ENCODE results near the gene ERGIC3.

GRCh38 chr20:35515341-35515740 lies 26.5 kb upstream of the ERGIC3 start:
- no peak for TF ChIP-seq EZH2phosphoT487 (IDR thresholded peaks at IDR 0.05; ENCODE audit: insufficient read depth, low read depth)
- no peak for TF ChIP-seq EZH2 (IDR thresholded peaks at IDR 0.05; ENCODE audit: insufficient read depth, poor library complexity, severe bottlenecking)
